Measurements from ENCODE around the gene PDE1A.
"Not testable (repeated sequence)": the region's sequence is repeated elsewhere in the genome, so short reads cannot be mapped to it uniquely, and the experiment has no call there.

PDE1A gene

DNA sequence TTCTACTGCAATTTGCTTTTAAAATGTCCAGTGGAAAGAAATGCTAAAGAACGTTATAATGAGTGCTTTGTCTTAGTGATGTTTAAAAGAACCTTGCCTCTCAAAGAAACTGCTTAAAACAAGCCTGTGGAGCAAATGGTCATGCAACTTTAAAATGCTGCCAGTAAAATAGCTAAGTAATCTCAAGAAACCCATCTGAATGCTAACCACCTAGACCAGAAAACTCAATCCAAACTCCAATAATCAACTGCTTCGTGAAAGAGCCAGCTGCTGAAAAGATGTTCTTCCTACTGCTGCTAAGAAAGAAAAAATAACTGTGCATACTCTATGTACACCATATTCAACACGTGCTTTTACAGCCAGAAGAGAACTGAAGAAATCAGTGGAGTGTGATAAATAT is 145.6 kb downstream of the PDE1A start:
- no peak for DNase-seq (ENCODE audit: low read depth in 2 of 3, low spot score in 2 of 3)

- no peak for DNase-seq (ENCODE audit: low read depth in 2 of 3, low spot score in 2 of 3)
Measured at GRCh38 chr2:182280118-182280517, 146.7 kb downstream of the PDE1A start.

- not testable (repeated sequence) for DNase-seq (ENCODE audit: low read depth in 2 of 3, low spot score in 2 of 3)
Measured at GRCh38 chr2:182276662-182277061, 150.2 kb downstream of the PDE1A start.

DNA sequence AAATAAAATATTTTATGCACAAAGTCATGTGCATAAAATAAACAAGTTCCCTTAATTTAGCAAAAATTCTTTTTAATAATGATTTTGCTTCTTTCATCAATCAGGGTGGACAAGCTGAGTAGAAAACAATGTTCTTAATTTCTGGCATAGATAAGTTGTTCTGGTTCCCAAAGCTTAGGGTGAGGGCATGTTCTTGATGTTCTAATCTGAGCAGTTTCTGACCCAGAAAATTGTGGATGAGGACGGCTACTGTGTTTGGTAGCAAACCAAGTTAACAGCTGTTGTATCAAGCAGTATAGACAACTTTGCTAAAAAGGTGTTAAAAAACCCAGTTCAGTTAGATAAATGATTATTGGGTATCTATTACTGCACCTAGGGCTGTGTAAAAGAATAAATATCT is 158.9 kb downstream of the PDE1A start:
- DNase-seq (ENCODE audit: low read depth in 2 of 3, low spot score in 2 of 3) = no peak

DNA sequence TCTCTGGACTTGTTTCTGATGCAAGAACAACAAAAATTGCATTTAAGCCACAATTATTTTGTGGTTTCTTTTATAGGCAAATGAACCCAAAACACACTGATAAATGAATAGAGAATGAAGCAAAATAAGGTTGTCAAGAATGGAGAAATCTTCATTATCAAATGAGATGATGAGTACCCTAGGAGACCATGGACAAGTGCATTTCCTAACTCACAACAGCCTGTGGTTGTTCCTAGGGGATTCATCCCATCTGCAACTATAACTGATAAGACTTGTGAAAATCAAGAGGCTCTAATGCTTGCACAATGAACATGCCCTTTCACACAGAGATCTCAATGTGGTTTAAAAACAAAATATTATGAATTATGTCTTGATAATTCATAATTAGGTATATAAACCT is 159.9 kb downstream of the PDE1A start:
- no peak for DNase-seq (ENCODE audit: low read depth in 2 of 3, low spot score in 2 of 3)

DNA sequence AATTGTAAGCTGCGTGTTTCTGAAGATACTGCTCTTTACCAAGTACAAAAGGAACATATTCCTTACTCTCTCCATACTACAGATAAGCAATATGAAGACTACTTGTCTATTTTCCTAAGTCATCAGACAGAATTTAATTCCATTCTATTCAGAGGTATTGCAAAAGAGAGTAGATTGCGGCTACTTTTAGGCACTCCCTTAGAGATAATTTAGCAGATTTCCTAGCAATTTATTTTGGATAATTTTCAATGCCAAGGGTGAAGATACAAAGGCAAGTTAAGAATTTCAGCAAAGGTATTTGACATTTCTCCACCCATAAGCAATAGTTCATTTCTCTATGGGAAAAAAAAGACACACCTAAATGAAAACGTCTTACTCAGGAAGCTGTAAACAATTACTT is 161.1 kb downstream of the PDE1A start:
- DNase-seq (ENCODE audit: low read depth in 2 of 3, low spot score in 2 of 3) = no peak

DNA sequence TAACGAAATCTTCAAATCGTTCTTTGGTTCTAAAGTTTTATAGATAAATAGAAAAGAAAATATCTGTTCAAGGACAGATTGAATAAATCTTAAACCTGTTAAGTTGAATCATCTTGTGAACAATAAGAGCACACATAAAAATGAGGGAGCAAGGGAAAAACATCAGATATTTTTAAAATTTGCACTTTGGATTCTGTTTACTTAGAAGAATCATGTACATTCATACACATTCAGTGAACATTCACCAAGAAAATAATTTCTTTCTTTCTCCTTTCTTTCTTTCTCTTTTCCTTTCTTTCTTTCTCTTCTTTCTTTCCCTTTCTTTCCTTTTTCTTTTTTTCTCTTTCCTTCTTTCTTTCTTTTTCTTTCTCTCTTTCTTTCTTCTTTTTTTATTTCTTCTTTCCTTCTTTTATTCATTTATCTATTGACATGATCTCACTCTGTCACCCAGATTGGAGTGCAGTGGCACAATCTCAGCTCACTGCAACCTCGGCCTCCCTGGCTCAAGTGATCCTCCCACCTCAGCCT is 164.9 kb downstream of the PDE1A start:
- no peak for DNase-seq (ENCODE audit: low read depth in 2 of 3, low spot score in 2 of 3)

- no peak for DNase-seq (ENCODE audit: low read depth in 2 of 3, low spot score in 2 of 3)
Measured at GRCh38 chr2:182259629-182260150, 167.1 kb downstream of the PDE1A start.

DNA sequence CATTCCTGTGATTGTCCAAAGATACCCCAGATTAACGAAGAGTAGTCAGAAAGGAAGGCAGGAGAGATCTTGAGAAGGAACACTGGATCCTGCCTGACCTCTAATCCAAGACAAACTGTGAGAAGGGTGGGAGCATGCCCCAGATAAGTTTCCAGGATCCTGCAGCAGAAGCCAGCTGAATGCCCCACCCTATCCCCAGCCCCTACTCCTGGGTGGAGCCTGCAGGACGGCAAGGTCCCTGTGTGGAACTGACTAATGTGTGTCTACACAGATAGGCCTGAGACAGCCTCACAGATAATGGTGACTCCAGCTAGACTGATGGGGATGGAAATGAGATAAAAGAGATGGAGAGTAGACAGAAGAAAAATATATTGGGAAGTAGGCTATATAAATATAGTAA is 174.3 kb downstream of the PDE1A start:
- DNase-seq (ENCODE audit: low read depth in 2 of 3, low spot score in 2 of 3) = no peak

GRCh38 chr2:182248898-182249297 is 177.9 kb downstream of the PDE1A start:
- no peak for DNase-seq (ENCODE audit: low read depth in 2 of 3, low spot score in 2 of 3)

GRCh38 chr2:182248362-182248761 is 178.5 kb downstream of the PDE1A start:
- no peak for DNase-seq (ENCODE audit: low read depth in 2 of 3, low spot score in 2 of 3)

DNA sequence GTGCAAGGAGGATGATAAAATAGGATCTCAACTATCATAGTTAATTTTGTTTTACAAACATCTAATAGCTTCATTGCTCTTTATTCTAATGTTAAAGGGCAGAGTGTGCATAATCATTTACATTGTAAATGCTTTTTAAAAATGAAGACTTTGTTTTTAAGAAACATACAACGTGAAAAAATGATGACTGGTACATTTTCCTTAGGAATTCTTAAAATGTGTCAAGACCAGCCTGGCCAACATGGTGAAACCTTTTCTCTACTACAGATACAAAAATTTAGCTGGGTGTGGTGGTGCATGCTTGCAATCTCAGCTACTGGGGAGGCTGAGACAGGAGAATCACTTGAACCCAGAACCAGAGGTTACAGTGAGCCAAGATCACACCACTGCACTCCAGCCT is 179.0 kb downstream of the PDE1A start:
- DNase-seq (ENCODE audit: low read depth in 2 of 3, low spot score in 2 of 3) = no peak

GRCh38 chr2:182245963-182246362 is 180.9 kb downstream of the PDE1A start:
- DNase-seq (ENCODE audit: low read depth in 2 of 3, low spot score in 2 of 3) = no peak

- DNase-seq (ENCODE audit: low read depth in 2 of 3, low spot score in 2 of 3) = no peak
Measured at GRCh38 chr2:182242609-182243008, 184.2 kb downstream of the PDE1A start.

DNA sequence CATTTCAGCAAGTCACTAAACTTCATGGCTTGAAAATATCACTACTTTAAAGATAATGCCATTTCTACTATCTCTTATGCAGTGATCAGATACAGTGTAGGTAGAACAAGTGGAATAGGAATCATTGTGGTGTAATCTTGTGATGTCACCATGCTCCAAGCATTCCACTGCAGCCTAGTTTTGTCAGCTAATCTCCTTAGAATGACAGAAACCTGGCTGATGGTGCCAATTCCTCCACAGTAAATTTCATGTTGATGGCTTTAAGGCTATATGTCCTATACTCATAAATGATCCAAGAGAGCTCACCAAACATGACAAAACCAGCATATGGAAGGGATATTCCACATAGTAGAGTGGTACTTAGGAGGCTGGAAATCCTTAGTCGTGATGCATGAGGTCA is 184.9 kb downstream of the PDE1A start:
- no peak for DNase-seq (ENCODE audit: low read depth in 2 of 3, low spot score in 2 of 3)

GRCh38 chr2:182240862-182241371 is 185.9 kb downstream of the PDE1A start:
- DNase-seq (ENCODE audit: low read depth in 2 of 3, low spot score in 2 of 3) = no peak

DNA sequence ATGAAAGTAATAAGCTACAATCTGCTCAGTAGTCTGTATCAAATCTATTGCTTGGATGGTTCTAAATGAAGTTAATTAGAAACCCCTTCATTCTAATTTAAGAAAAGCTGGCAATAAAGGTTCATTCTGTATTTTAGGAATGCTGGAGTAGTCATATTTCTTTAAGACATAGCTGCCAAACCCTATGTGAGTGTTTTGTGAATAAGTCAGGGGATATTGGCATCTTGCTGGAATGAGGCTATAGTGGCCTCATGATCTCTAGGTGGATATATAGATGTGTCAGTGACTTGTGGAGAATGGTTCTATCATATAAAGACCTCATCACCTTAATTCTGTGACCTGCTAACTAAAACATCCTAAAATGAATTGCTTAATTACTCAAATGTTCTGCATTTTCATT is 196.3 kb downstream of the PDE1A start:
- DNase-seq (ENCODE audit: low read depth in 2 of 3, low spot score in 2 of 3) = no peak

GRCh38 chr2:182229297-182229696 is 197.5 kb downstream of the PDE1A start:
- DNase-seq (ENCODE audit: low read depth in 2 of 3, low spot score in 2 of 3) = no peak

DNA sequence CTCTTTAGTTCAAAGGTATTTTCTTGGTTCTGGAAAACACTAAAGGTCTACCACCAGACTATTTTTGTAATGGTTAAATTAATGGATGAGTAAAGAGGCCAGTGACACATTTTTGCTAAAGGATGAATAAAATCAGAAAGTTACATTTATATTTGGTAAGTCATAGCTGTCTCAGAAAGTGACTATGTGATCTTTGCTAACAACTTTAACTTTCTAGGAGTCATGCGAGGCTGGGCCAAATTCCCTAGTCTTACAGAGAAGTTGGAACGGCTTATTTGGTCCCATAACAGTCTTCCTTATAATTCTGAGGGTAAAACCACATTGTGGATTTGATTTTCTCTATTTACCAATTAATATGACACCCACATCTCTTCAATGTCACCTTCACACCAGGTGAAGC is 198.1 kb downstream of the PDE1A start:
- DNase-seq (ENCODE audit: low read depth in 2 of 3, low spot score in 2 of 3) = no peak

GRCh38 chr2:182228073-182228473 is 198.8 kb downstream of the PDE1A start:
- DNase-seq (ENCODE audit: low read depth in 2 of 3, low spot score in 2 of 3) = no peak

DNA sequence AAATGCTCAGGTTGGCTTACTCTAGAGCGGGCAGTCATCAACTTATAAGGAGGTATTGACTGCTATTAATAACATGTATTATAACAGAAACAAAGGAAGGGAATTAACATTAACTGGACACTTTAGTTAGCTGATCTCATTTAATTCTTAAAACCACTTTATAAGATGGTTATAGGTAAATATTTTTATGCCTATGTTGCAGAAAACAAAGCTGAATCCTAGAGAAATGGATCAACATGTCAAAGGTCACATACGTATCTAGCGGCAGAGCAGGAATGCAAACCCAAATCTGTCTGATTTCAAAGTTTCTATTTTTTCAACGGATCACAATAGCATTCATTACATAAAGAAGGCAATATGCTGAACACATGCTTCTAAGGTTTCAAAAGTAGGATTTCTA is 200.0 kb downstream of the PDE1A start:
- no peak for DNase-seq (ENCODE audit: low read depth in 2 of 3, low spot score in 2 of 3)

DNA sequence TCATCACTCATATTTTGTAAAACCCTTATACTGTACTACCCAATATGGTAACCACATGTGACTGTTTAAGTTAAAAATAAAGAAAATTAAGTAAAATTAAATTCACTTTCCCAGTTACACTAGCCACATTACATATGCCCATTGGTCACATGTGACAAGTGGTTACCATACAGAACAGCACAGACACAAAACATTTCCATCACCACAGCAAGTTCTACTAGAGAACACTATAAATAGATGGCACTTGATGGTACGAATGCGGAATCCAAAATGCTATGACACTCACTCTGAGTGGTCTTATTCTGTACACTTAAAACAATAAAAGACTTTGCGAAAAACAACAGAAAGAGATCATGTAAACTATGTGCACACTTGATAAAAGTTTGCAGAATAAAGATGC is 202.2 kb downstream of the PDE1A start:
- no peak for DNase-seq (ENCODE audit: low read depth in 2 of 3, low spot score in 2 of 3)

DNA sequence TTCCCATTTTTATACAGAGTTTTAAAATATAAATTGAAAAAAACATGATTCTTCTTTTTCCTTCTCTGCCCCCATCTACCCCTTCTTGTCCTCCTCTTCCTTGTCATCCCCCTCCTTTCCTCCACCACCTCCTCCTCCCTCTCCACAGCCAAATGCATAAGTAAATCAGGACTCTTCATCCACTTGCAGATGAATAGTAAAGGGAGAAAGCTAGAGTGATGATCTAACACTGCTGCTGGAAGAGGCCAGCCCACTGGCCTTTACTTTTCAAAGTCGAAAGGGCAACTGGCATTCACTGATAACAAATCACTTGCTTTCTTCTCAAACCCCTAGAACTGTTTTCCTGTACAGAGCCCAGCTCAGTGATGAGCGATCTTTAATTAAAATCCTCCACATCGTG is 205.8 kb downstream of the PDE1A start:
- no peak for DNase-seq (ENCODE audit: low read depth in 2 of 3, low spot score in 2 of 3)

- no peak for DNase-seq (ENCODE audit: low read depth in 2 of 3, low spot score in 2 of 3)
Measured at GRCh38 chr2:182220335-182220734, 206.5 kb downstream of the PDE1A start.

Measured in activated CD8-positive, alpha-beta memory T cell treated with anti-CD3 and anti-CD28 coated beads for 48 hours (primary cell).